ENCODE data around the gene NOD1. TPM values are rescaled to one million over a fixed set of nuclear protein-coding genes. Genes with fewer than 3 reads are reported as not detected.
A peak's percentile ranks its signal among the peaks of the same experiment; 100 is the strongest.

NOD1 gene
- total and polyA plus RNA-seq, 12 donors, result 3.6 to 18.0 (median 7.2) TPM

DNA sequence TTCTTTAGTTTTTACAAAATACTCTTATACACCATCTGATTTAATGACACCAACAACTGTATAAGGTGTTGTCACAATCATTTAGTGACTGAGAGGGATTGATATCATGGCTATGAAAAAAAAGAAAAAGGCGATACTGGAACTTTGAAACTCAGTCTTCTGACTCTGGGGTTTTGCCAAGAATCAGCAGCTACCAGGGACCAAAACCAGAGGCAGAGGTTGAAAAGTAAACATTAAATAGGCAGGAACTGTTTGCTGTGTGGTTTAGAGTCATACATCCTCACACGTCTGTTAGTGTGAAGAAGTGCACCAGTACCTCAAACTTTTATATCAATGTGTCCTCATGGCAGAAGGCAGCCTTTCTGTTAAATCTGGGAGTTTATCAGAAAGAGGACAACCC is 46.0 kb upstream of the NOD1 start:
- TF ChIP-seq CTCF (IDR thresholded peaks at IDR 0.05), result no peak
- no peak for TF ChIP-seq POLR2A (IDR thresholded peaks at IDR 0.05)
- H3K4me3 ChIP-seq, result no peak overlapping the region
- intact Hi-C loops (cut with DNase I), result no loop called here
- no peaks in the 10 kb centered on the region for H3K9me3 ChIP-seq (replicated peaks in 1 of 3)
- no peaks in the 10 kb centered on the region for H3K27me3 ChIP-seq
- 85 to 94% (median 87%) methylated on average over 2 of the region's 2 CpGs for WGBS, 4 donors
- no peaks in the 10 kb centered on the region for H3K36me3 ChIP-seq (replicated peaks in 1 of 2)
- DNase-seq, result no peak
- H3K4me1 ChIP-seq (replicated peaks in 1 of 2), result peaks cover 8 to 11% of the 10 kb centered on the region in 2 donors
- H3K27ac ChIP-seq, result no peak overlapping the region

GRCh38 chr7:30523466-30523865 is 44.9 kb upstream of the NOD1 start:
- intact Hi-C loops (cut with DNase I), result no loop called here
- Histone ChIP-seq H3K27me3 (no peaks in the 10 kb centered on the region), H3K36me3 (replicated peaks in 1 of 2) (no peaks in the 10 kb centered on the region), H3K9me3 (replicated peaks in 1 of 3) (no peaks in the 10 kb centered on the region), H3K4me1 (replicated peaks in 1 of 2) (peaks cover 8 to 11% of the 10 kb centered on the region in 2 donors), H3K27ac (no peak overlapping the region), H3K4me3 (no peak overlapping the region)
- TF ChIP-seq CTCF (IDR thresholded peaks at IDR 0.05) (no peak), POLR2A (IDR thresholded peaks at IDR 0.05) (no peak)
- no peak for DNase-seq
- WGBS, 4 donors, result 85 to 100% (median 94%) methylated on average over 2 of the region's 2 CpGs

DNA sequence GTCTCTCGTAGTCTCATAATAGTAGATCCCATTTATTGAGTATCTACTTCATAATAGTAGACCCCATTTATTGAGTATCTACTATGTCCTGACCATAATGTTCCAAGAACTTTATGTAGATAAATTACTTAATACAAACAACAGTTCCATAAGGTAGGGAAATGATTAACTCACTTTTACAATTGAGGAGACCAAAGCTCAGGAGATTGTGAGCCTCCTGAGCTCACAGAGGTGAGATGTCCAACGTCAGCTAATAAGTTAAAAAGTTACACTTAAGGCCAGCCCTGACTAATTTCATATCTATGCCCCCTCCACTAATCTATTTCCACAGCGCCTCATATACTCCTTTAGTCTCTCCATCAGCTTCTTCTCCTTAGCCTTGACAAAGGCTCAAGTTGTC is 43.6 kb upstream of the NOD1 start:
- DNase-seq, result no peak
- no peak overlapping the region for H3K4me3 ChIP-seq
- 94 to 100% (median 96%) methylated on average over 3 of the region's 3 CpGs for WGBS, 4 donors
- intact Hi-C loops (cut with DNase I), result no loop called here
- peak overlapping the region in 1 of 5 donors; percentile 17 for H3K27ac ChIP-seq
- no peak for TF ChIP-seq POLR2A (IDR thresholded peaks at IDR 0.05)
- TF ChIP-seq CTCF (IDR thresholded peaks at IDR 0.05), result no peak
- H3K4me1 ChIP-seq (replicated peaks in 1 of 2), result peaks cover 8 to 11% of the 10 kb centered on the region in 2 donors
- no peaks in the 10 kb centered on the region for H3K27me3 ChIP-seq
- no peaks in the 10 kb centered on the region for H3K9me3 ChIP-seq (replicated peaks in 1 of 3)
- H3K36me3 ChIP-seq (replicated peaks in 1 of 2), result no peaks in the 10 kb centered on the region

GRCh38 chr7:30521532-30521931 is 42.9 kb upstream of the NOD1 start:
- intact Hi-C loops (cut with DNase I), result no loop called here
- DNase-seq, result peak in 2 of 7 donors; percentile 54 to 63
- Histone ChIP-seq H3K27me3 (no peaks in the 10 kb centered on the region), H3K9me3 (replicated peaks in 1 of 3) (no peaks in the 10 kb centered on the region), H3K4me1 (replicated peaks in 1 of 2) (peaks cover 8 to 11% of the 10 kb centered on the region in 2 donors), H3K4me3 (no peak overlapping the region), H3K27ac (peak overlapping the region in 2 of 5 donors; percentile 17 to 38), H3K36me3 (replicated peaks in 1 of 2) (no peaks in the 10 kb centered on the region)
- TF ChIP-seq CTCF (IDR thresholded peaks at IDR 0.05) (no peak), POLR2A (IDR thresholded peaks at IDR 0.05) (no peak)
- 61 to 81% (median 72%) methylated on average over 1 of the region's 1 CpG for WGBS, 4 donors
